GM21737 (cell line): ENCODE data around the gene TRMT61A.

Experiments used
- ATAC-seq: cut with Tn5 transposase; IDR thresholded peaks from one replicate; pipeline ENCODE4 v1.9.1; 2021; ENCODE audit warnings: mild to moderate bottlenecking, moderate library complexity; ENCODE audit not compliant: unreplicated experiment

TRMT61A gene

GRCh38 chr14:103533999-103534575 is 5.1 kb downstream of the TRMT61A start:
- ATAC-seq, result no peak

DNA sequence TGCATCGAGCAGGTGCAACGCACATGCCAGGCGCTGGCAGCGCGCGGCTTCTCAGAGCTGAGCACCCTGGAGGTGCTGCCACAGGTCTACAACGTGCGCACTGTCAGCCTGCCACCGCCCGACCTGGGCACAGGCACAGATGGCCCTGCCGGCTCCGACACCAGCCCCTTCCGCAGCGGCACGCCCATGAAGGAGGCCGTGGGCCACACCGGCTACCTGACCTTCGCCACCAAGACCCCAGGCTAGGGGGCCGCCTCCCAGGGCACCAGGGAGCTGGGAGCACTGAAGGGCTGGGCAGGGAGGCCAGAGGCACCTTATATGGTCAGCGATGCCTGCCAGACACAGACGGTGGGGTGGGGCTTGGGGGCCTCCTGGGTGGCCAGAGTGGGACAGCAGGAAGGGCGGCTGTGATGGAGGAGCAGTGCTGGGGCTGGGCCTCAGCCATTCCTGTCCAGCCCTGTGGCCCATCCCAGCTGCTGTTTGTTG is 5.6 kb downstream of the TRMT61A start:
- no peak for ATAC-seq

- no peak for ATAC-seq
Measured at GRCh38 chr14:103535081-103535890, 6.3 kb downstream of the TRMT61A start.

DNA sequence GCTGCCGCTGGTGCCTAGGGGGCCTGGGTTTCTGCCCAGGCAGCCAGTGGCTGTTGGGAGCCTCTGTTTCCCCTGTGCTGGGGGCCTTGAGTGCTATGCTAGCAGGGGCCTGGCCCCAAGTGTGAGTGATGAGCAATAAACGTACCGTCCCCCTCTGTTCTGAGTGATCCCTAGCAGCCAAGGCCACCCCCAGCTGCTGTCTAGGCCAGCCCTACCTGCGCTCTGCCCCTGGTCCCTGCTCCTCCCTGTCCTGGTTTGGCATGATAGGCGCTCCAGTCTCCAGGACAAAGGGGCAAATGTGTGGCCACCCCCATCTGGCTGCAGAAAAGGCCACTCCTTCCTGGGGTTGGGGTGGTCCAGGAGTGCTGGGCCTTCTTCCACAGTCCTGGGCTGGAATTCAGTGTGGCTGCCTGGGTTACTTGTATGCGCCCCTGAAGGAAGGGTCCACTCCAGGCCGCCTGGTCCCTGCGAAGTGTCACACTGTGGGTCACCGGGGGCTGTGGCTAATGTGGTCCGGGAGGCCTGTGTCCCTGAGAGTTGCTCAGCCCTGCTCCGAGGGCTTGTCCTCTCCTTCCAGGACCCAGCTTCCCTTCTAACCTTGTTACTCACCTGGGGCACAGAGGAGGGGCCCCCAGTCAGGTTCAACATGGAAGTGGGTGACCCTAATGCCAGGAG is 7.0 kb downstream of the TRMT61A start:
- no peak for ATAC-seq

DNA sequence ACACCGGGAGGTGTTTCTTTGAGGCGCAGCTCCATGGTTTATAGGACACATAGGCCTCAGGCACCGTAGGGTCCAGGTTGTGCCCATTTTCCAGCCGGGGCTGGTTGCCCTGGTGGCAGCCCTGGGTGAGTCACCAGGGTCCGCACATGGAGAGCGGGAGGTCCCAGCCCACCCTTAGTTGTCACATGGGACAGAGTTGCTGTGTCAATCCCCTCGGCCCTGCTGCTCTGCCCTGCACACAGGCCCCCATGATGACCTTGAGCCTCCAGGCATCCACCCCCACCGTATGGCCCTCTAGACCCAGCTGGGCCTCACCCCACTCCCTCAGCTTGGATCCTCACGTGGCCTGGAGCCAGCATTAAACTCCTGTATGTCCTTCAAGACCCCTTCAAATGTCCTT is 7.7 kb downstream of the TRMT61A start:
- ATAC-seq, result no peak

- no peak for ATAC-seq
Measured at GRCh38 chr14:103537175-103537990, 8.4 kb downstream of the TRMT61A start.

- no peak for ATAC-seq
Measured at GRCh38 chr14:103538291-103539055, 9.5 kb downstream of the TRMT61A start.

GRCh38 chr14:103539056-103539825 is 10.2 kb downstream of the TRMT61A start:
- ATAC-seq, result no peak

GRCh38 chr14:103540821-103541708 is 12.1 kb downstream of the TRMT61A start:
- ATAC-seq, result no peak

- ATAC-seq, result no peak
Measured at GRCh38 chr14:103541709-103542604, 13.0 kb downstream of the TRMT61A start.

DNA sequence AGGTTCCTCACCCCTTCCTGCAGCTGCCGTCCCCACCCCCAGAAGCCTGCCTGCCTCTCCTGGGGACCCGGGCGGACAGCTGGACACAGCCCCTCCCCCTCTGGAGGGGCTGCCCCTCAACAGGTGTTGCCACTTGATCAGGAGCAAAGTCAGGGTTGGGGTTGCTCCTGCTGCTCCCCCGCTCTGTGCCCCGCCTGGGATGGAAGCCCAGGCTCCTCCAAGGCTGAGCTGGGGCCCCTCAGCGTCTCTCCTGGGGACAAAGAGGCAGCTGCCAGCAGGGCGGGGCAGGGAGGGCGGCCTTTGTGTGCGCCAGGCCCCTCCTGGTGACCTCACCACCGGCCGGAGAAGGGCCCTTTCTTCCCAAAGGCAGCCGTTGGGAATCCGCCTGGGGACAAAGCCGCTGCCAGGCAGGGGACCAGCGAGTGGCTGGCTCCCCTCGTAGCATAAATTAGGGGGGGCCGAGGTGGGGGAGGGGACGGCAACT is 13.7 kb downstream of the TRMT61A start:
- ATAC-seq, result no peak

- no peak for ATAC-seq
Measured at GRCh38 chr14:103543140-103543539, 14.1 kb downstream of the TRMT61A start.

- no peak for ATAC-seq
Measured at GRCh38 chr14:103543721-103544387, 14.9 kb downstream of the TRMT61A start.

GRCh38 chr14:103544388-103545218 is 15.6 kb downstream of the TRMT61A start:
- ATAC-seq, result no peak

DNA sequence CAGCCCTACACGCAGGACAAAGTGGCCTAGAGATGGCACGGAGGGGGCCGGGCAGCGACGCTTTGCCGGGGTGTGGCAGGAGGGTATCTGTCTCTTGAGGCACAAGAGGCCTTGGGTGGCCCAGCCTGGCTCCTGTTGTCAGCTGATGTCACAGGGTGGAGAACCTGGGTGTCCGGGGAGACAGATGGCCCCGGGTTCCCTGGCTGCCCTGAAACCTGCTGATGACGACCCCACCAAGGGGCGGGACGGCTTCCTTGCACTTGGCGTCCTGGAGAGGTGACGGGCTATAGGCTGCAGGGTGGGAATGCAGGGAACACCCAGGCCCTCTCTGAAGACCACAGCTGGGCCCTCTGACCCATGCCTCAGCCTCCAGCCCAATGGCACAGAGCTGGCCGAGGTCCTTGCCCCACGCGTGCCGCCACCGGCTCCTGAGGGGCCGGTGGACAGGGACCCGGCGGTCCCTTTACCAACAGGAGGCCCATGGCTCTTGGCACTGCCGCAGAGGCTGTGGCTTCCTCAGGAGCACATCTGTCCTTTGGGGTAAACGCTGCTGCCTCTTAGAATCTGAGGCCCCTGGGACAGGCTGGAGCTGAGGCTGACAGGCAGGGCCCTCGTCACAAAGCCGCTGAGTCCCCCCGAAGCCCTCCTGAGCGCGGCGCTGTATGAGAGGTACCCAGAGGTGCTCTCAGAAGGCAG is 16.4 kb downstream of the TRMT61A start:
- ATAC-seq, result no peak
